Keratinocyte (primary cell): ENCODE measurements around the gene UGCG.

ENCODE experiments used
- EZH2 ChIP-seq: IDR thresholded peaks from one replicate; pipeline ENCODE4 v1.6.1; 2012; ENCODE audit warnings: inconsistent platforms, mild to moderate bottlenecking, low read length, moderate library complexity
- TF ChIP-seq, protein P1 (sequence below), 3 experiments: IDR thresholded peaks in 1 of 3; conservative IDR thresholded peaks in 1 of 3; optimal IDR thresholded peaks in 1 of 3; 2 replicates in 2 of 3; 3 replicates in 1 of 3; pipeline versions ENCODE3 to v1.5.1; 2011; ENCODE audit warnings: low read length in 3 of 3, mild to moderate bottlenecking in 3 of 3, moderate library complexity in 2 of 3, control low read depth in 1 of 3, inconsistent platforms in 1 of 3; ENCODE audit not compliant: insufficient read depth in 2 of 3; ENCODE audit errors: extremely low read depth in 1 of 3

DNA sequence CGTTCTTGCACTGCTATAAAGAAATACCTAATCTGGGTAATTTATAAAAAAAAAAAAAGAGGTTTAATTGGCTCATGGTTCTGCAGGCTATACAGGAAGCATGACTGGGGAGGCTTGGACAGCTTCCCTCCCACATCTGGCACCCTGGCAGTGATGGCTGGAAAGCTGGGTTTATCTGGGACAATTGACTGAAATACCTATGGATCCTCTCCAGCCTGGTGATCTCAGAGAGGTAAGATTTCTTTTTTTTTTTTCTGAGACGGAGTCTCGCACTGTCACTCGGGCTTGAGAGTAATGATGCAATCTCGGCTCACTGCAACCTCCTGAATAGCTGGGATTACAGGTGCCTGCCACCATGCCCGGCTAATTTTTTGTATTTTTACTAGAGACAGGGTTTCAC, 22.7 kb upstream of the UGCG start:
- TF ChIP-seq, protein P1, sequence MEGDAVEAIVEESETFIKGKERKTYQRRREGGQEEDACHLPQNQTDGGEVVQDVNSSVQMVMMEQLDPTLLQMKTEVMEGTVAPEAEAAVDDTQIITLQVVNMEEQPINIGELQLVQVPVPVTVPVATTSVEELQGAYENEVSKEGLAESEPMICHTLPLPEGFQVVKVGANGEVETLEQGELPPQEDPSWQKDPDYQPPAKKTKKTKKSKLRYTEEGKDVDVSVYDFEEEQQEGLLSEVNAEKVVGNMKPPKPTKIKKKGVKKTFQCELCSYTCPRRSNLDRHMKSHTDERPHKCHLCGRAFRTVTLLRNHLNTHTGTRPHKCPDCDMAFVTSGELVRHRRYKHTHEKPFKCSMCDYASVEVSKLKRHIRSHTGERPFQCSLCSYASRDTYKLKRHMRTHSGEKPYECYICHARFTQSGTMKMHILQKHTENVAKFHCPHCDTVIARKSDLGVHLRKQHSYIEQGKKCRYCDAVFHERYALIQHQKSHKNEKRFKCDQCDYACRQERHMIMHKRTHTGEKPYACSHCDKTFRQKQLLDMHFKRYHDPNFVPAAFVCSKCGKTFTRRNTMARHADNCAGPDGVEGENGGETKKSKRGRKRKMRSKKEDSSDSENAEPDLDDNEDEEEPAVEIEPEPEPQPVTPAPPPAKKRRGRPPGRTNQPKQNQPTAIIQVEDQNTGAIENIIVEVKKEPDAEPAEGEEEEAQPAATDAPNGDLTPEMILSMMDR (optimal IDR thresholded peaks at IDR 0.05 in 1 of 3, IDR thresholded peaks at IDR 0.05 in 1 of 3, conservative IDR thresholded peaks at IDR 0.05 in 1 of 3; ENCODE audit: extremely low read depth in 1 of 3, insufficient read depth in 2 of 3, low read length in 3 of 3), result no peak
- no peak for TF ChIP-seq EZH2
